Coronary artery (tissue), 2 donors: Measurements from ENCODE around the gene ACSL3.
"Not testable (repeated sequence)": the region's sequence is repeated elsewhere in the genome, so short reads cannot be mapped to it uniquely, and the experiment has no call there.

ENCODE experiments used
- DNase-seq: peaks from one replicate; pipeline ENCODE4 v3.0.0-alpha.2; 2017; ENCODE audit warnings: low spot score
- H3K27ac ChIP-seq, 2 donors: fragments of 200-600 bp; sonication (generic); one replicate each; pipeline ENCODE4 v1.5.1; 2016 to 2019
- H3K4me3 ChIP-seq: fragments of 200-600 bp; sonication (generic); 2 replicates; pipeline ENCODE4 v1.5.1; 2016; ENCODE audit warnings: mild to moderate bottlenecking, moderate library complexity
- CTCF ChIP-seq: fragments of 200-600 bp; sonication (generic); IDR thresholded peaks from one replicate; pipeline ENCODE4 v1.5.1; 2019; ENCODE audit warnings: antibody characterized with exemption

ACSL3 gene

GRCh38 chr2:222840060-222840802 lies 20.6 kb upstream of the ACSL3 start:
- TF ChIP-seq CTCF, result no peak
- no peak for DNase-seq
- Histone ChIP-seq H3K4me3 (no peak overlapping the region), H3K27ac (no peak overlapping the region)

GRCh38 chr2:222842491-222843174 lies 18.2 kb upstream of the ACSL3 start:
- no peak for TF ChIP-seq CTCF
- Histone ChIP-seq H3K27ac (no peak overlapping the region), H3K4me3 (no peak overlapping the region)
- DNase-seq, result no peak

- H3K4me3 ChIP-seq, result no peak overlapping the region
- DNase-seq, result no peak
- H3K27ac ChIP-seq, result no peak overlapping the region
- TF ChIP-seq CTCF, result no peak
Measured at GRCh38 chr2:222844323-222844722, 16.5 kb upstream of the ACSL3 start.

- not testable (repeated sequence) for DNase-seq, H3K27ac ChIP-seq, H3K4me3 ChIP-seq
Measured at GRCh38 chr2:222845314-222845713, 15.5 kb upstream of the ACSL3 start.

- no peak for TF ChIP-seq CTCF
- Histone ChIP-seq H3K27ac (no peak overlapping the region), H3K4me3 (no peak overlapping the region)
- no peak for DNase-seq
Measured at GRCh38 chr2:222846003-222846402, 14.8 kb upstream of the ACSL3 start.

- not testable (repeated sequence) for H3K27ac ChIP-seq, H3K4me3 ChIP-seq, DNase-seq
Measured at GRCh38 chr2:222848031-222848430, 12.8 kb upstream of the ACSL3 start.

- TF ChIP-seq CTCF, result no peak
- no peak for DNase-seq
- Histone ChIP-seq H3K27ac (no peak overlapping the region), H3K4me3 (no peak overlapping the region)
Measured at GRCh38 chr2:222848862-222849261, 12.0 kb upstream of the ACSL3 start.

GRCh38 chr2:222851956-222852617 lies 8.7 kb upstream of the ACSL3 start:
- no peak for TF ChIP-seq CTCF
- DNase-seq, result no peak
- Histone ChIP-seq H3K4me3 (no peak overlapping the region), H3K27ac (no peak overlapping the region)
